Activated CD4-positive, alpha-beta T cell treated with anti-CD3 and anti-CD28 coated beads, Interleukin-2, Interleukin-4, amounts not matched to agents 100 ng/mL and 50 ng/mL, durations not matched to agents 16 hours and 8 hours (primary cell): ENCODE results near the gene CFAP251.

Experiments
- DNase-seq: peaks from one replicate; pipeline ENCODE4 v3.0.0-alpha.2; 2020; ENCODE audit warnings: low spot score

CFAP251 gene

DNA sequence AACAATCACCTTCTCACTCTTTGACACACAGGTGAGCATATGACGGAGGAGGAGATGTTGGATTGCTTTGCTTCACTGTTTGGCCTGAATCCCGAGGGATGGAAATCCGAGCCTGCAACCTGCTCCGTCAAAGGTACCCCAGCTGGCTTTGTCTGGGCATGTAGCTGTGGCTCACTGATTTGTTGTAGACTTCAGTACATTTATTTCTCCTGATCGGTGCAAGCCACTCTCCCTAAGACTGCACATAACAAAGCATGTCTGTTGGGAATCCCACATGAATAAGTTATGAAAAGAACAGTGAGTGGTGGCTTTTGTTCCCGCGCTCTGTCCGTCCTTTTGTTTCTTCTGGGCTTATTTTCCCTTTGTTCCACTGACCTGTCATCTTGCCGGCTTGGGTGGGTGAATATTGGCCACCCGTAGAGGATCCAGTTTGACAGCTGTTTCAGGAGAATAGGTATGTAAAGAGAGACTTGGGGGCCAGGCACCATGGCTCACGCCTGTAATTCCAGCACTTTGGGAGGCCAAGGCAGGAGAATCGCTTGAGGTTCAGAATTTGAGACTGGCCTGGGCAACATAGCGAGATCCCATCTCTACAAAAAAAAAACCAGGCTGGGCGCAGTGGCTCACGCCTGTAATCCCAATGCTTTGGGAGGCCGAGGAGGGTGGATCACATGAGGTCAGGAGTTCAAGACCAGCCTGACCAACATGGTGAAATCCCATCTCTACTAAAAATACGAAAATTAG lies 83.2 kb downstream of the CFAP251 start:
- DNase-seq: no peak

DNA sequence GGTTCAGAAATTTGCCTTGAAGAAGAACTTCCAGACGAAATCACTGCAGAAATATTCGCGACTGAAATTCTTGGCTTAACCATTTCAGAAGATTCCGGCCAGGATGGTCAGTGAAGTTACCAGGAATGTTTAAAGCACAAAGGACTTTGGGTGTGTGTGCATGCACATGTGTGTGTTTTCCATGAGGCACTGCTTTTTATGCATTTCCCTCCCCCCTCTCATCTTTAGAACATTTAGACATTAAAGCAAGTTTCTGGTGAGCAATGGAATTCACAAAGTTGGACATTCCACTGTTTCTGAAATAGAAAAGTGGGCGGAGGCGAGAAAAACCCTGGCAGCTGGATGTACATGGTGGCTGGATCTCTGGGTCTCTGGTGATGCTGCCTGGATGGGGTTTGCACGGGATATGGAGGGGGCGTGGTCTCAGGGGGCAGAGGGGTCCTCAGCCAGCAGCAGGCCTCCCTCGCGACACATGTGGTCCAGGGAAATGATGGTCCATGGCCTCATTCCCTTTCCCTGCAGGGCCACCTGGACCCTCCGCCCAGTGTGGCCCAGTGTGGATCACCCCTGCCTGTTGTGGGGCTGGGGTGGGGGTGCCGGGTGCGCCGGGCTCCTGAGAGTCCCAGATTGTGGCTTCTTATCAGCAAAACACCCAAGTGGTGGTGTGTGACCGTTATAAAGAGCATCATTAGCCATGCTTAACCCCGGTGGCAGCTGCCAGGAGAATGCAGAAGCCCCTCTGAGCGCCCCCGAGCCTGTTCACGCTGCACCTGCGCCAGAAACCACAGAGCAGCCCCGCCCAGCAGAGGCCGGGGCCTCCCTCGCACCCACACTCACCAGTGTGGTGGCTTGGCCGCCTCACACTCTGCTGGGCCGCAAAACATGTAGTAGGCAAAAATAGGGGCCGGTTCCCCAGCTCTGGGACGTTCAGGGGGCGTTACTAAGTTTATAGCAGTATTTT lies 85.5 kb downstream of the CFAP251 start:
- DNase-seq: no peak

DNA sequence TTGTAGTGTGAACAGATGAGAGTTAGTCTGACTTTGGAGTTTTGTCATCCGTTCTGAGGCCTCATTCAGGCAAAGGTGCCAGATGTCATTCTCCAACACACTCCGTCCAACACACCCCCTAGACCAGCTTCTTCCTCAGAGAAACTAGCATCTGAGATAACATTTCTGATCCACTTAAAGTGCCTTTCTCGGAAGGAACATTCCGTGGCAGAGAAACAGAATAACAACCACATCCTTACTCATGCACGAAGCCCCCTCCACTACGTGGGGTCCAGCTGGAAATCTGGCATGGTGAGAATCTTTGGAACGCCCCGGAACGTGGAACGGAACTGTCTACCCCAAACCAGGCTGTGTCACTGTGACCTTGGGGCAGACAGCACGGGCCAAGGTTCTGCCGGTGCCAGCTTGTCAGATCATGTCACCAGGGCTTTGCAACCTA lies 86.3 kb downstream of the CFAP251 start:
- DNase-seq: no peak

DNA sequence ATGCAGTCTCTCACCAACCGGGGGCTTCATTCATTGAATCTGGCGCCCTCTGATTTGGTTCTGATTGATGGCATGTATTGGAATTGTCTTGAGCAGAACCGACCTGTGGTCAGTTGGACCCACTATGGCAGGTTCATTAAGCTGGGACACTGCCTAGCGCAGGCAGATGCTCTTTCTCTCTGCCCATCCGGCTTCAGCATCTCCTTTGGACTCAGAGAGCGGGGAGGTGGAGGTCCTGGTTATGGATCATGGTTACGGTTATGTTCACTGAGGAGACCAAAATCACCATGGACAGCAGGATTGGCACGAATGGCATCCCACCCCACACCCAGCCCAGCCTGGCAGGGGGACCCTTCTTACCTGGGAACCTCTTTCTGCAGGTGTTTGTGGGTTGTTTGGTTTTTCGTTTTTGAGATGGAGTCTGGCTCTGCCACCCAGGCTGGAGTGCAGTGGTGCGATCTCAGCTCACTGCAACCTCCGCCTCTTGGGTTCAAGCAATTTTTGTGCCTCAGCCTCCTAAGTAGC lies 86.9 kb downstream of the CFAP251 start:
- DNase-seq: no peak

DNA sequence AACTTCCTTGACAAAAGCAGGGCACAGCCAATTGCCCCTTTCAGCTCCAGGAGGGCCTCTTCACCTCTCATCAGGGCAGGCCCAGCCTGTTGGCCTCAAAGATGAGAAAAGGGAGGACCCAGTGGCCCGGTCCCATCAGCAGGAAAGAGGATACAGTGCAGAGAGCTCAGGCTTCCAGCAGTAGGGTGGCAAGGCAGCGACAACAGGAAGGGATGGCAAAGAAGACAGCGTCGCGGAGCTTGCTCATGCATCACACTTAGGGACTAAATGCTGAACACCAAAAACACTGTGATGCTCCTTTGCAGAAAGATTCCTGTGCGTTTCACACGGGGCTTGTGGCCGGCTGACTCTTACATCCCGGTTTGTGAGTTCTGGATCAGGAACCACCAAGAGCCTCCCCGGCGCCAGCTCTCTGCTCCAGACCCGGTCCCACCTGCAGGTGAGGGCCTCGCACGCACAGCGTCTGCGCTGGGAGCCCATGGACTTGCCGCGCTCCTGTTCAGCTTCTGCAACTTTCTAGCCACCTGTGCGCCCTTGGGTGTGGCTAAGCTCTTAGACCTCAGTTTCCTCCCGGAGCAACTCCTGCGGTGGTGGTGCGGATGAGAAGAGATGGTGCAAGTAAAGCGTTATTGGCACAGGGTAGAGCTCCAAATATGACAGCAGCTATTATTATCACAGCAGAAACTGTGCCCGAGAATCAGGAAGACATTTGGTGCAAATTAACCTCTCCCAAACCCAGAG lies 88.0 kb downstream of the CFAP251 start:
- no peak for DNase-seq

DNA sequence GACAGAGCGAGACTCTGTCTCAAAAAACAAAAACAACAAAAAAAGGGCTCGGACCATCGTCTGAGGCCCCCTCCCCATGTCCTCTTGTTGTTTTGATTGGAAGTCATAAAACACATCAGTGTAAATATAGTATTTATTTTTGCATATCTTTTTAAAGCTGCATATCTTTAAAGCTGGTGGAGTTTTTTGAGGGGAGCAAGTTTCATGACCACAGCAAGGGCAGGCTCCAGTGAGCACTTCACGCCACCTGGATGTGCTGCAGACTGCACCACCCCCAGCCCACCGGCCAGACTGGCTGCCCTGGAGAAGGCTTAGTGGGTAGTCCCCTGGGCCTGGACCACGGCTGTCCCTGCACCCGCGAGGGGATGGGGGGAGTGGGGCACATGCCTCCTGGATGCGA lies 91.3 kb downstream of the CFAP251 start:
- no peak for DNase-seq

DNA sequence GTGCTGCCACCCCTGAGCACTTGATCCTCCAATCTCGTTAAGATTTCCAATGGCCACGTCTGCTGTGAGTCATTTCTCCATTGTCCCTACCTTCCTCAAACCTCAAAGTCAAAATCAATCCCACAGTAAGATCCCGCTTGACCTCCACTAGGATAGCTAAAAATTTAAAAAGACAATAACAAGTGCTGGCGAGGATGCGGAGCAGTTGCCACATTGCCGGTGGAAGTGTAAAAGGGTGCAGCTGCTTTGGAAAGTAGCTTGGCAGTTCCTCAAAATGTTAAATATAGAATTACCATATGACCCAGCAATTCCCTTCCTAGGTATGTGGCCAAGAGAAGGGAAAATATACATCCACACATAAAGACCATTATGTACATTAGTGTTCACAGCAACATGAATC lies 93.8 kb downstream of the CFAP251 start:
- DNase-seq: no peak

DNA sequence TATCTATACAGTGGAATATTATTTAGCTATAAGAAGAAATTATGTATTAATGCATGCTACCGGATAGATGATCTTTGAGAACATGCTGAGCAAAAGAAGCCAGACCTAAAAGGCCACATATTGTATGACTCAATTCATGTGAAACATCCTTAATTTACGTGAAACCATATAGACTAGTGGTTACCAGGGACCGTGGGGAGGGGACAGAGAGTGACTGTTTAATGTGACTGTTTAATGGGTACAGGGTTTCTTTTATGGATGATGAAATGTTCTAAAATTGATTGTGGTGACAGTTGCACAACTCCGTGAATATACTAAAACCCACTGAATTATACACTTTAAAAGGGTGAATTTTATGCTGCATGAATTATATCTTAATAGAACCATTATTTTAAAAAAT lies 94.7 kb downstream of the CFAP251 start:
- DNase-seq: no peak

DNA sequence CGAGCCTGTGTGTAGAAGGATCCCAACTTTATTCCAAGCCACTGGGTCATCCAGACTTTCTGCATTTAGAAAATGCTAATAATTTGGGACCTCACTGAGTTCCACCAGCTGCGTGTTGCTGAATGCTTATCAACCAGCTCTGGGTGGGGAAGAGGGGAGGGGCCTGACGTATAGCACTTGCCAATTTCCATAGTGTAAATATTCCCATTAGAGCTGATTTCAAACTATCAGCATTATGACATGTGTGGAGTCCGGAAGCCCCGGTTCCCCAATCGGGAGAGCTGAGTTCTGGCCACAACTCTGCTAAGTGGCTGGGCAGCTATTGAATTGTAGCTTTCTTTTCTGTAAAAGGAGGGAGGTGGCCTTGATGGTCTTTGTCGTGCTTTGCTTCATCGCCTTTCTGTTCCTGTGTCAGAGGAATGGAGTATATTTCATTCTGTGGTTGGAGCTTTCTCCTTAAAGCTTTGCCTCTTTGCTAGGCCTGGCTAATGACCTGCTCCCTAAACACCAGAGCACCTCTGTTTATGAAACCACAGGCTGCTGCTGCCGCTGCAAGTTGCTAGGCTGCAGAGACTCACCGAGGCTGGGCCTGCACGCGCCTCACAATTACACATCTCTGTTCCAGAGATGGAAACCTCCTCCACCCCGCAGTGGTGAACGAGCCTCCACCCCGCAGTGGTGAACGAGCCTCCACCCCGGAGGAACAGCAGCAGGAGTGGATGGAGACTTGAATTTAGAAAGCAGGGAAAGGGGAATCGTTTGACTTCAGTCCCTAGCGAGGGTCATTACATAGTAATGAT lies 95.6 kb downstream of the CFAP251 start:
- DNase-seq: no peak

DNA sequence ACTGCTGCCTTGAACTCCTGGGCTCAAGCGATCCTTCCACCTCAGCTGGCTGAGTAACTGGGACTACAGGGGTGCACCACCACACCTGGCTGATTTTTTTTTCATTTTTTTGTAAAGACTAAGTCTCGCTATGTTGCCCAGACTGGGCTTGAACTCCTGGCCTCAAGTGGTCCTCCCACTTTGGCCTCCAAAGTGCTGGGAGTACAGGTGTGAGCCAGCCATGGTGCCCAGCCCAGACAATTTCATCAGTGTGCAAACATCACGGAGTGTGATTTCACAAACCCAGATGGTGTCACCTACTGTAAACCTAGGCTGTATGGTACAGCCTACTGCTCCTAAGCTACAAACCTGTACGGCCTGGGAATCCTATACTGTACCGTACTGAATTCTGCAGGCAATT lies 96.4 kb downstream of the CFAP251 start:
- DNase-seq: no peak

DNA sequence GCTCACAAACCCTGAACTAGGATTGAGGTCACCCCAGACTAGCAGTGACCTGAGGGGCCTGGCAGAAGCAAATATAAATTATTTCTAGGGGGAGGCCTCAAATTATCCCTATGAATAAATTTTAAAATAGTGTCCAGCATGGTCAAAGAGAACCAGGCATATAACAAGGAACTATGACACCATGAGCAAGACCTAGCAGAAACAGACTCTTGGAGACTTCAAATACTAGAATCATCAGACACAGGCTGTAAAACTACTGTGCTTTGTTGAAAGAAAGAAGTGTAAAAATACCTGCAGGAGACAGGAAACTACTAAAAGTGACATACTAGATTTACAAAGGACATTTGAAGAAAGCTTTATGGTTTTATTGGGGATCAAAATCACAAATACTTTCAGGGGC lies 100.1 kb downstream of the CFAP251 start:
- DNase-seq: no peak

DNA sequence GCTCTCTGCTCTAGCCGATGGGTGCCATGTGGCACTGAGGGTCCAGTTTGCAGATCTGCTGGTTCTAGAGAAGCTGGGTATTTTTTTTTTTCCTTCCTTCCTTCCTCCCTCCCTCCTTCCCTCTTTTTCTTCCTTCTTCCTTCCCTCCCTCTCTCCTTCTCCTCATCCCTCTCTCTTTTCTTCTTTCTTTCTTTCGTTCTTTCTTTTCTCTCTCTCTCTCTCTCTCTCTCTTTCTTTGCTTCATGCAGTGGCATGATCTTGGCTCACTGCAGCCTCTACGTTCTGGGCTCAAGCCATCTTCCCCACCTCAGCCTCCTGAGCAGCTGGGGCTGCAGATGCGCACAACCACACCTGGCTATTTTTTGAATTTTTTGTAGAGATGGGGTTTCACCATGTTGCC lies 100.5 kb downstream of the CFAP251 start:
- no peak for DNase-seq

DNA sequence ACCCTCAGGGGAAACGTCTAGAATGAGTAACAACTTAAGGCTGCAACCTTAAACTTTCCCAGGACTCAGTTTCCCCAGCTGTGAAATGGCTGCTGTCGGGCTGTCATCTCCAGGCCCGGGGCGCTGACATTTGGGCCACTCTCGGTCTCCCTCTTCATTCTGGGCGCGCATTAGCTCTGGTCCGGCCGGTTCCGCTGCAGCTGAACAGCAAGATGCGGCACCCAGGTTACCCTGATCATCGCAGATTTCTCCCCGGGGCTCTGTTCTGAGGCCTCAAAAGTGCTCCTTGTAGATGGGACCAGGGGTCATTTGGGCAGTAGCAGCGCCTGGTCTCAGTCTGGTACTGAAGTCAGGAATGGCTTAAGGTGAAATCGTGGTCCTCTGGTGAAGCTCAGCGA lies 102.4 kb downstream of the CFAP251 start:
- no peak for DNase-seq

DNA sequence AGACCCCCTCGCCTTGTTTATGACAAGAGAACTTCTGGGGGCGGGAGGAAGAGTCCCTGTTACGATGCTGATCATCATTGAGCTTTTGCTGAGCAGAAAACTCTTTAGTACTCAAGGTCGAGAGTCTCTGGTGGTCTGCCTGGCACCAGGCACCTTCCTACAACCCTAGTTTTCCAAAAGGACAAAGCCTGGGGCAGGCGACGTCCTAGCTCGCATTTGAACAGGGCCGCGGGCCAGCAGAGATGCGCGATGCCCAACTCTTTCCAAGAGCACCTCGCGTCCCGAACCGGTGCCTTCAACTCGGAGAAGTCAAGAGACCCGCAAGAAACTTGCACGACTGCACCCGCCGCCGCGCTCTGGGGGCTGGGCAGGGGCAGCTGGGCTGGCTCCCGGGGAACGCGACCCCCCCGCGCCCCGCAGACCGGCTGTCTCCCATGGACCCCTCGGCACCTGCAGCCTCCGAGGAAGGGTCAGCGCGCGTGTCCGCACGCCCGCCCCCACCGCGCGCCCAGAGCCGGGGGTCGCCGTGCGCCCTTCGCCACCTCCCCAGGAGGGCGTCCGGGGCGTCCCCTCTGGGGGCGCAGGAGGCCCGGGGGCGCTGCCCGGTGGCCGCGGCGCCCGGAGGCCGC lies 102.9 kb downstream of the CFAP251 start:
- no peak for DNase-seq

DNA sequence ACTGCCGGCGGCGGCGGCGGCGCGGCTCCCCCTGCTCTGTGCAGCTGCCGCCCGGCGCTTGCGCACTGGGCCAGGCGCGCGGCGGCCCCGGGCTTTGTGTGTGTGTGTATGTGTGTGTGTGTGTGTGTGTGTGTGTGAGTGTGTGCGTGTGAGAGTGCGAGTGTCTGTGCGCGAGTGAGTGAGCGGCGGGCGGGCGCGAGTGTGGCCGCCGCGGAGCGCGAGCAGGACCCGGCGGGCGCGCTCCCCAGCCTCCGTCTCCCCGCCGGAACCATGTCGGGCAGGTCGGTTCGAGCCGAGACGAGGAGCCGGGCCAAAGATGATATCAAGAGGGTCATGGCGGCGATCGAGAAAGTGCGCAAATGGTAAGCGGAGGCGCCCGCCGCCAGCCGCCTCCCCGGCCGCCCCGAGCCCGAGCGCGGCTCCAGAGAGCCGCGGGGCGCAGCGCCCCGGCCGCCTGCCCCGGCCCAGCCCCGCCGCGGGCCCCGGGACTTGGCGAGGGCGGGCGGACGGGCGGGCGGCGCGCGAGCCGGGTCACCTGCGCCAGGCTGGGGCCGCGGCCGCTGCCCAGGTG lies 103.5 kb downstream of the CFAP251 start, which contains the start of gene BCL7A:
Gene BCL7A (plus strand): TSS at position 63 of the 571 bp plus-strand sequence. CDS start 208 bp downstream, at position 271.
- peak; percentile 43 for DNase-seq

DNA sequence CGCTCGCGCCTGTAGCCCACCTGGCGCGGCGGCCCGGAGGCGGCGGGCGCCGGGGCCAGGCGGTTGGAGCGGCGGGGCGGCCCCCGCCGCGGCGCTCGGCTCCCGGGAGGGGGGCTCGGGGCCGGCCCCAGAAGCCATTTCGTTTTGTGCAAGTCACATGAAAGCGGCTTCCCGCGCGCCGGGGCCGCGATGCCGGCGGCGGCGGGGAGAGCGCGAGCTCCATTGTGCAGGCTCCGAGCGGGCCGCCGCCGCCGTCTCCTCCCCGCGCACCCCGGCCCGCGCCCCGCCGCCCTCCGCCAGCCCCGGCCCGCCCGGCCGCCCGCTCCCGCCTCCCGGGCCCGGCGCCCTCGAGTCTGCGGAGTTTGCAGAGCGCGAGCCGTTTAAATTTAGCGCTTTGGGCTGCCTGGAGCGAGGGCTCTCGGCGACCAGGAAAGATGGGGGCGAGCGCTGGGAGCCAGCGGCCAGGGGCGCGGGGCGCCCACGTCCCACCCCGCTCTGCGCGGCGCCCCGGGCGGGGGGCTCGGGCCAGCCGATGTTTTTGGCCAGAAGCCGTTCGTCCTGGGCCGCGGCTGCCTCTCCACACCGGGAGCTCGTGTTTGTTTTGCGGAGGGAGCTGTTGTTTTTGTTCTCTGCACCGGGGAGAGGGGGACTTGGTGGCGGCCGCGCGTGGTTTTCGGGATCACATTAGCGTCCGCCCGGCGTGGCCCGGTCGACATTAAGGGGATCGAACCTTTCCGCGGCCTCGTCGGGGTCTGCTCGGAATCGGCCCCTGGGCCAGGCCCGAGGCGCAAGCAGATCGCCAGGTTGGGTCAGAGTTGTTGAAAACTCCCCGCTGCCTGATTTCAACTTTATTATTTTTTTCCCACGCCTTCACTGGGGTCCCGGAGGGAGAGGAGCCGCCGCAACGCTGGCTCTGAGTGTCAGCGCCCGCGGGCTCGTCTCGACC lies 104.3 kb downstream of the CFAP251 start:
- peak; percentile 19 for DNase-seq

DNA sequence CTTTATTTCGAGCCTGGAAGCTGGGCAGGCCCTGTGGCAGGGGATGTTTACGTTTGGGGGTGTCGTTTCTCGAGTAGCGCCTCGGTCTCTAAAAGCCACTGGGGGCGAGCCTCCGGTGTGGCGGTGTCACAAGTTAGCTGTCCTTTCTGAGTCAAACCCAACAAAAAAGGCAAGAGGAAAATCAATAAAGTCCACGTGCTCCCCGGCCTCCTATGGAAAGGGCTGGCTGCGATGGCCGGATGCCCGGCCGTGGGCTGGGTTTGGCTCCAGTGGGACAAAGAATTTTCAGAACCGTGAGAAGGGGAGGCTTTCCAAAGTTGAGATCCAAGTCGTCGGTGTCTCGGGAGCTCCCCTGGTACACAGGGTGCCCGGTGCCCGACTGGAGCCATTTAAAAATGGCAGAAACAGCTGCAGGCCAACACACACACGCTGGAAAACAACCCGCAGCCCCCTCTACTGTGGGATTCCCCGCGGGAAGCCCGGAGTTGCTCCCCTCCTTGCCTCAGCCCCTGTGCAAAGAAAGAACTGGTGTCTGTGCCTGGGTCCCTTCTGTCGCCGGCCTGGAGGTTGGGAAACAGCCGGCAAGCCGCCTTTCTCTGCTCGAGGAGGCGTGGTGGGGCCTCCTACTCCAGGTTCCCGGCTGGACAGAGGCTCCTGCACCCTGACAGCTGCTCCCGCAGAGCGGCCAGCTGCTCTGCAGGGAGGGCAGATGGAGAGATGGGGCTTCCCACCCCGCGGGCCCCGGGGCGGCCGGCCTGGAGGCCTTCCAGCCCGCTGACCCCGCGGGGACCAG lies 105.1 kb downstream of the CFAP251 start:
- no peak for DNase-seq

DNA sequence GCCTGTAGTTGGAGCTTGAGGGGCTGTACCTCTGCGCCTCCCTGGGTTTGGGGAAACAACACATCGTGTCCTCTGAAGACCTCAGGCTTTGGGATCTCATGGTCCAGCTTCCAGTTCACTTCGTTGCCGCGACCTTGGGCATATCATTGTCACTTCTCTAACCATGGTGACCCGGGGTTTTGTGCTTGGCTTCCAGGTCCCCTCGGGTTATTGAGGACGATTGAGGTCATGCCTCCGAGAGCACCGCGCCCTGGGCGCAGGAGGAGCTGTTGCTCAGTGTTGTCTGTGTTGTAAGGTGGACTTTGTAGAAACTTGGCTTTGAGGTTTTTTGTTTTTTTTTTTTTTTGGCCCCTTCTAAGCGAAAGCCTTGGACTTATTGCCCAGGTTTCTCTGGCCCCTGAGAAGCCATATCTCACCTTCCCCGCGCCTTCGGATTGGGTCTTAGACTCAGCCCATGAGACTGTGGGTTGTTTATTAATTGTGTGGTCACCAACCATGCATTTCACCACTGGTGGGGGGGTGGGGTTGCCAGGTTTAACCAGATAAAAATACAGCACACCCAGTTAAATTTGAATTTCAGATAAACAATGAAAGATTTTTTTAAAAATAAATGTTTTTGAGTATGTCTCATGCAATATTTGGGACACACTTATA lies 105.9 kb downstream of the CFAP251 start:
- DNase-seq: no peak
